ENCODE results near the gene TXNDC11. TPM values are rescaled to one million over a fixed set of nuclear protein-coding genes. Genes with fewer than 3 reads are reported as not detected.

TXNDC11 gene
- polyA plus RNA-seq, 4 donors = 47.6 to 73.4 (median 49.7) TPM

GRCh38 chr16:11781773-11782172 is 39.1 kb upstream of the TXNDC11 start:
- Histone ChIP-seq H3K9me3 (ENCODE audit: control insufficient read depth in 2 of 2, insufficient read depth in 1 of 2, low read depth in 1 of 2, low read length in 1 of 2) (no peaks in the 10 kb centered on the region), H3K36me3 (ENCODE audit: control insufficient read depth in 3 of 3, insufficient read depth in 2 of 3, low read depth in 1 of 3, low read length in 3 of 3) (peaks cover 0 to 16% (median 3%) of the 10 kb centered on the region in 3 donors), H3K27ac (ENCODE audit: low read depth in 1 of 3, low read length in 2 of 3) (peak overlapping the region in 2 of 3 donors; percentile 25 to 94), H3K4me1 (ENCODE audit: control insufficient read depth in 3 of 3, insufficient read depth in 2 of 3, low read depth in 1 of 3, low read length in 2 of 3) (peaks cover 1 to 21% (median 7%) of the 10 kb centered on the region in 3 donors), H3K27me3 (ENCODE audit: control insufficient read depth in 3 of 3, insufficient read depth in 3 of 3, low read length in 3 of 3) (no peaks in the 10 kb centered on the region), H3K4me3 (ENCODE audit: low read depth in 1 of 3, low read length in 3 of 3) (no peak overlapping the region)
- FAIRE-seq = no peak
- 47 to 61% (median 60%) methylated on average over 5 of the region's 5 CpGs for WGBS, 3 donors
- no peak for DNase-seq

- no peak for FAIRE-seq
- peaks cover 1 to 19% (median 5%) of the 10 kb centered on the region in 3 donors for H3K4me1 ChIP-seq (ENCODE audit: control insufficient read depth in 3 of 3, insufficient read depth in 2 of 3, low read depth in 1 of 3, low read length in 2 of 3)
- WGBS, 3 donors = 37 to 59% (median 42%) methylated on average over 4 of the region's 4 CpGs
- peak overlapping the region in 1 of 3 donors; percentile 53 for H3K27ac ChIP-seq (ENCODE audit: low read depth in 1 of 3, low read length in 2 of 3)
- no peaks in the 10 kb centered on the region for H3K27me3 ChIP-seq (ENCODE audit: control insufficient read depth in 3 of 3, insufficient read depth in 3 of 3, low read length in 3 of 3)
- no peak for DNase-seq
- H3K4me3 ChIP-seq (ENCODE audit: low read depth in 1 of 3, low read length in 3 of 3) = no peak overlapping the region
- no peaks in the 10 kb centered on the region for H3K9me3 ChIP-seq (ENCODE audit: control insufficient read depth in 2 of 2, insufficient read depth in 1 of 2, low read depth in 1 of 2, low read length in 1 of 2)
- peaks cover 0 to 16% (median 5%) of the 10 kb centered on the region in 3 donors for H3K36me3 ChIP-seq (ENCODE audit: control insufficient read depth in 3 of 3, insufficient read depth in 2 of 3, low read depth in 1 of 3, low read length in 3 of 3)
Measured at GRCh38 chr16:11780991-11781680, 38.5 kb upstream of the TXNDC11 start.

GRCh38 chr16:11779074-11779473 is 36.4 kb upstream of the TXNDC11 start:
- Histone ChIP-seq H3K4me3 (ENCODE audit: low read depth in 1 of 3, low read length in 3 of 3) (no peak overlapping the region), H3K27me3 (ENCODE audit: control insufficient read depth in 3 of 3, insufficient read depth in 3 of 3, low read length in 3 of 3) (no peaks in the 10 kb centered on the region), H3K27ac (ENCODE audit: low read depth in 1 of 3, low read length in 2 of 3) (no peak overlapping the region), H3K4me1 (ENCODE audit: control insufficient read depth in 3 of 3, insufficient read depth in 2 of 3, low read depth in 1 of 3, low read length in 2 of 3) (peaks cover 0 to 14% (median 2%) of the 10 kb centered on the region in 3 donors), H3K36me3 (ENCODE audit: control insufficient read depth in 3 of 3, insufficient read depth in 2 of 3, low read depth in 1 of 3, low read length in 3 of 3) (peaks cover 2 to 27% (median 13%) of the 10 kb centered on the region in 3 donors), H3K9me3 (ENCODE audit: control insufficient read depth in 2 of 2, insufficient read depth in 1 of 2, low read depth in 1 of 2, low read length in 1 of 2) (no peaks in the 10 kb centered on the region)
- no peak for FAIRE-seq
- DNase-seq = no peak
- 97 to 99% (median 98%) methylated on average over 7 of the region's 7 CpGs for WGBS, 3 donors

GRCh38 chr16:11774065-11774626 is 31.5 kb upstream of the TXNDC11 start:
- Histone ChIP-seq H3K36me3 (ENCODE audit: control insufficient read depth in 3 of 3, insufficient read depth in 2 of 3, low read depth in 1 of 3, low read length in 3 of 3) (peaks cover 16 to 57% (median 28%) of the 10 kb centered on the region in 3 donors), H3K27me3 (ENCODE audit: control insufficient read depth in 3 of 3, insufficient read depth in 3 of 3, low read length in 3 of 3) (no peaks in the 10 kb centered on the region), H3K27ac (ENCODE audit: low read depth in 1 of 3, low read length in 2 of 3) (peak overlapping the region in 1 of 3 donors; percentile 24), H3K9me3 (ENCODE audit: control insufficient read depth in 2 of 2, insufficient read depth in 1 of 2, low read depth in 1 of 2, low read length in 1 of 2) (no peaks in the 10 kb centered on the region), H3K4me3 (ENCODE audit: low read depth in 1 of 3, low read length in 3 of 3) (no peak overlapping the region), H3K4me1 (ENCODE audit: control insufficient read depth in 3 of 3, insufficient read depth in 2 of 3, low read depth in 1 of 3, low read length in 2 of 3) (no peaks in the 10 kb centered on the region)
- FAIRE-seq (no peak), DNase-seq (no peak)
- 86 to 95% (median 87%) methylated on average over 3 of the region's 3 CpGs for WGBS, 3 donors

- DNase-seq (no peak), FAIRE-seq (no peak)
Measured at GRCh38 chr16:11768849-11769248, 26.2 kb upstream of the TXNDC11 start.

GRCh38 chr16:11762431-11762830 is 19.8 kb upstream of the TXNDC11 start:
- WGBS, 3 donors = 71 to 88% (median 83%) methylated on average over 4 of the region's 4 CpGs
- Histone ChIP-seq H3K9me3 (ENCODE audit: control insufficient read depth in 2 of 2, insufficient read depth in 1 of 2, low read depth in 1 of 2, low read length in 1 of 2) (no peaks in the 10 kb centered on the region), H3K27ac (ENCODE audit: low read depth in 1 of 3, low read length in 2 of 3) (no peak overlapping the region), H3K27me3 (ENCODE audit: control insufficient read depth in 3 of 3, insufficient read depth in 3 of 3, low read length in 3 of 3) (no peaks in the 10 kb centered on the region), H3K4me3 (ENCODE audit: low read depth in 1 of 3, low read length in 3 of 3) (no peak overlapping the region), H3K36me3 (ENCODE audit: control insufficient read depth in 3 of 3, insufficient read depth in 2 of 3, low read depth in 1 of 3, low read length in 3 of 3) (peaks cover 7 to 26% (median 11%) of the 10 kb centered on the region in 3 donors), H3K4me1 (ENCODE audit: control insufficient read depth in 3 of 3, insufficient read depth in 2 of 3, low read depth in 1 of 3, low read length in 2 of 3) (peaks cover 0 to 17% (median 4%) of the 10 kb centered on the region in 3 donors)
- no peak for DNase-seq
- no peak for FAIRE-seq

More at GRCh38 chr16:11768849-11769248, 26.2 kb upstream of the TXNDC11 start:
- peaks cover 23 to 47% (median 24%) of the 10 kb centered on the region in 3 donors for H3K36me3 ChIP-seq (ENCODE audit: control insufficient read depth in 3 of 3, insufficient read depth in 2 of 3, low read depth in 1 of 3, low read length in 3 of 3)
- WGBS, 3 donors = 67 to 91% (median 83%) methylated on average over 7 of the region's 7 CpGs
- H3K4me1 ChIP-seq (ENCODE audit: control insufficient read depth in 3 of 3, insufficient read depth in 2 of 3, low read depth in 1 of 3, low read length in 2 of 3) = no peaks in the 10 kb centered on the region
- no peak overlapping the region for H3K27ac ChIP-seq (ENCODE audit: low read depth in 1 of 3, low read length in 2 of 3)
- H3K9me3 ChIP-seq (ENCODE audit: control insufficient read depth in 2 of 2, insufficient read depth in 1 of 2, low read depth in 1 of 2, low read length in 1 of 2) = no peaks in the 10 kb centered on the region
- H3K4me3 ChIP-seq (ENCODE audit: low read depth in 1 of 3, low read length in 3 of 3) = no peak overlapping the region
- no peaks in the 10 kb centered on the region for H3K27me3 ChIP-seq (ENCODE audit: control insufficient read depth in 3 of 3, insufficient read depth in 3 of 3, low read length in 3 of 3)

- no peaks in the 10 kb centered on the region for H3K27me3 ChIP-seq (ENCODE audit: control insufficient read depth in 3 of 3, insufficient read depth in 3 of 3, low read length in 3 of 3)
- FAIRE-seq = no peak
- no peak overlapping the region for H3K4me3 ChIP-seq (ENCODE audit: low read depth in 1 of 3, low read length in 3 of 3)
- peaks cover 3 to 18% (median 4%) of the 10 kb centered on the region in 3 donors for H3K4me1 ChIP-seq (ENCODE audit: control insufficient read depth in 3 of 3, insufficient read depth in 2 of 3, low read depth in 1 of 3, low read length in 2 of 3)
- H3K9me3 ChIP-seq (ENCODE audit: control insufficient read depth in 2 of 2, insufficient read depth in 1 of 2, low read depth in 1 of 2, low read length in 1 of 2) = no peaks in the 10 kb centered on the region
- H3K36me3 ChIP-seq (ENCODE audit: control insufficient read depth in 3 of 3, insufficient read depth in 2 of 3, low read depth in 1 of 3, low read length in 3 of 3) = peaks cover 4 to 28% (median 11%) of the 10 kb centered on the region in 3 donors
- WGBS, 3 donors = 36 to 85% (median 66%) methylated on average over 4 of the region's 4 CpGs
- no peak for DNase-seq
- H3K27ac ChIP-seq (ENCODE audit: low read depth in 1 of 3, low read length in 2 of 3) = no peak overlapping the region
Measured at GRCh38 chr16:11759997-11760396, 17.3 kb upstream of the TXNDC11 start.

- DNase-seq (peak; percentile 80 to 92), FAIRE-seq (no peak)
- Histone ChIP-seq H3K4me3 (ENCODE audit: low read depth in 1 of 3, low read length in 3 of 3) (no peak overlapping the region), H3K4me1 (ENCODE audit: control insufficient read depth in 3 of 3, insufficient read depth in 2 of 3, low read depth in 1 of 3, low read length in 2 of 3) (peaks cover 3 to 18% (median 4%) of the 10 kb centered on the region in 3 donors), H3K27ac (ENCODE audit: low read depth in 1 of 3, low read length in 2 of 3) (peak overlapping the region; percentile 32 to 75 (median 59)), H3K27me3 (ENCODE audit: control insufficient read depth in 3 of 3, insufficient read depth in 3 of 3, low read length in 3 of 3) (no peaks in the 10 kb centered on the region), H3K36me3 (ENCODE audit: control insufficient read depth in 3 of 3, insufficient read depth in 2 of 3, low read depth in 1 of 3, low read length in 3 of 3) (peaks cover 4 to 35% (median 12%) of the 10 kb centered on the region in 3 donors), H3K9me3 (ENCODE audit: control insufficient read depth in 2 of 2, insufficient read depth in 1 of 2, low read depth in 1 of 2, low read length in 1 of 2) (no peaks in the 10 kb centered on the region)
- 20 to 59% (median 42%) methylated on average over 9 of the region's 9 CpGs for WGBS, 3 donors
Measured at GRCh38 chr16:11759163-11759834, 16.6 kb upstream of the TXNDC11 start.
